K562 (cell line): ENCODE data around the gene CERS6. TPM values are rescaled to one million over a fixed set of nuclear protein-coding genes. Genes with fewer than 3 reads are reported as not detected.
A peak's percentile ranks its signal among the peaks of the same experiment; 100 is the strongest.
"Not testable (repeated sequence)": the region's sequence is repeated elsewhere in the genome, so short reads cannot be mapped to it uniquely, and the experiment has no call there.

ENCODE experiments used
- ATAC-seq: fragments of 200-7000 bp; cut with Tn5 transposase; 3 replicates; pipeline ENCODE4 v1.9.1; 2020; ENCODE audit warnings: moderate library complexity
- BruUV-seq: library from RNA; stranded (reverse); fragments of 400-500 nt; replicated peaks from 2 replicates; lab custom pipeline; 2021; lab: Mats Ljungman, UMichigan
- CTCF ChIA-PET: fragments of 300-600 bp; formaldehyde crosslinking; extraction: SDS; loops from one replicate; lab custom pipeline; 2021; ENCODE audit warnings: low intra/inter-chr PET ratio; lab: Yijun Ruan, JAX
- POLR2A ChIA-PET: fragments of 300-600, 350-650 bp; sonication (Branson Sonifier 250); formaldehyde crosslinking; extraction: SDS; loops from one replicate; lab custom pipeline; 2021; ENCODE audit warnings: antibody characterized with exemption, inconsistent platforms; lab: Yijun Ruan, JAX
- DNase-seq, 4 experiments: peaks; one replicate each; pipeline versions ENCODE4 v3.0.0 to v3.0.0-alpha.2; 2011 to 2018; ENCODE audit warnings: low spot score in 3 of 4, mixed read lengths in 3 of 4; ENCODE audit errors: extremely low read depth in 1 of 4
- FAIRE-seq: peaks from 2 replicates; lab custom pipeline; 2011; peaks lifted over from hg19 to GRCh38; lab: Jason Lieb, UNC
- H2AFZ ChIP-seq: 2 replicates; pipeline ENCODE4 v1.6.0; 2011; ENCODE audit warnings: low read depth, low read length, control low read depth, inconsistent platforms
- H3K27ac ChIP-seq: fragments of 200-600 bp; 3 replicates; pipeline ENCODE4 v1.8.0; 2011; ENCODE audit warnings: low read depth, mild to moderate bottlenecking, control low read depth, inconsistent platforms, low read length, moderate library complexity, mixed read lengths; ENCODE audit errors: extremely low read depth
- H3K27me3 ChIP-seq, 2 experiments: fragments of 300-600 bp in 1 of 2; 2 replicates in 1 of 2; 3 replicates in 1 of 2; pipeline versions ENCODE4 v1.6.0 to v1.8.0; 2011; ENCODE audit warnings: inconsistent platforms in 2 of 2, low read length in 2 of 2, mild to moderate bottlenecking in 1 of 2, mixed read lengths in 1 of 2, moderate library complexity in 1 of 2; ENCODE audit not compliant: control insufficient read depth in 2 of 2, insufficient read depth in 2 of 2
- H3K36me3 ChIP-seq: fragments of 300-600 bp; 3 replicates; pipeline ENCODE4 v1.8.0; 2011; ENCODE audit warnings: mild to moderate bottlenecking, low read length, inconsistent platforms; ENCODE audit not compliant: control insufficient read depth, insufficient read depth
- H3K4me1 ChIP-seq, 2 experiments: fragments of 200-600 bp in 1 of 2; replicated peaks in 1 of 2; 2 replicates in 1 of 2; 3 replicates in 1 of 2; pipeline versions ENCODE4 v1.5.1 to v1.8.0; 2011; ENCODE audit warnings: inconsistent platforms in 2 of 2, low read length in 2 of 2, mild to moderate bottlenecking in 1 of 2, mixed read lengths in 1 of 2, moderate library complexity in 1 of 2; ENCODE audit not compliant: control insufficient read depth in 2 of 2, insufficient read depth in 2 of 2
- H3K4me2 ChIP-seq: 2 replicates; pipeline ENCODE4 v1.6.1; 2011; ENCODE audit warnings: low read length, control low read depth, inconsistent platforms, mixed read lengths; ENCODE audit not compliant: insufficient read depth
- H3K4me3 ChIP-seq: fragments of 200-600 bp; sonication (generic), shearing (Covaris generic); 2 replicates; pipeline ENCODE4 v1.5.1; 2016; ENCODE audit warnings: control low read depth, inconsistent platforms
- H3K79me2 ChIP-seq: fragments of 200-600 bp; 3 replicates; pipeline ENCODE4 v1.8.0; 2011; ENCODE audit warnings: low read length, inconsistent platforms; ENCODE audit not compliant: control insufficient read depth, insufficient read depth
- H3K9ac ChIP-seq, 2 experiments: 2 replicates each; pipeline versions ENCODE4 v1.6.0 to v1.6.1; 2011; ENCODE audit warnings: low read depth in 2 of 2, low read length in 2 of 2, control low read depth in 1 of 2, inconsistent platforms in 1 of 2, mild to moderate bottlenecking in 1 of 2, mixed read lengths in 1 of 2; ENCODE audit not compliant: insufficient read depth in 1 of 2
- H3K9me1 ChIP-seq: one replicate; pipeline ENCODE4 v1.6.0; 2011; ENCODE audit warnings: inconsistent platforms, mild to moderate bottlenecking, low read length, moderate library complexity; ENCODE audit not compliant: control insufficient read depth, insufficient read depth
- H3K9me3 ChIP-seq: replicated peaks from 2 replicates; pipeline ENCODE4 v1.5.1; 2011; ENCODE audit warnings: low read depth, low read length, inconsistent platforms; ENCODE audit not compliant: control insufficient read depth, insufficient read depth
- H4K20me1 ChIP-seq: replicated peaks from 2 replicates; pipeline ENCODE4 v1.6.1; 2011; ENCODE audit warnings: low read length, inconsistent platforms, mixed read lengths; ENCODE audit not compliant: control insufficient read depth, insufficient read depth
- BCOR ChIP-seq: fragments of 450-650 bp; IDR thresholded peaks from 2 replicates; pipeline ENCODE4 v1.6.1; 2016
- FOXA3 ChIP-seq, 2 experiments: fragments of 450-650 bp in 1 of 2; sonication (generic) in 1 of 2; formaldehyde crosslinking; IDR thresholded peaks in 1 of 2; conservative IDR thresholded peaks in 1 of 2; 2 replicates each; pipeline versions ENCODE4 v1.4.0 to v1.8.0; 2020 to 2022; ENCODE audit warnings: mild to moderate bottlenecking in 2 of 2, missing genetic modification reagents in 1 of 2
- GTF2E2 ChIP-seq: fragments of 200-800 bp; sonication (Bioruptor generic); IDR thresholded peaks from 2 replicates; pipeline ENCODE4 v1.6.1; 2016; ENCODE audit warnings: missing genetic modification characterization, missing compliant biosample characterization
- HDAC2 ChIP-seq: fragments of 450-650 bp; IDR thresholded peaks from 2 replicates; pipeline ENCODE4 v1.6.1; 2016; ENCODE audit warnings: mild to moderate bottlenecking
- KDM1A ChIP-seq, 2 experiments: fragments of 450-650 bp; IDR thresholded peaks; 2 replicates each; pipeline ENCODE4 v1.6.1; 2016; ENCODE audit warnings: mild to moderate bottlenecking in 2 of 2
- L3MBTL2 ChIP-seq: fragments of 450-650 bp; IDR thresholded peaks from 2 replicates; pipeline ENCODE4 v1.6.1; 2016; ENCODE audit warnings: mild to moderate bottlenecking, moderate library complexity
- POLR2G ChIP-seq: fragments of 200-400 bp; formaldehyde crosslinking; IDR thresholded peaks from 2 replicates; pipeline ENCODE4 v1.6.1; 2017; ENCODE audit warnings: low read depth, mild to moderate bottlenecking, antibody characterized with exemption, low read length, moderate library complexity
- RBM39 ChIP-seq: fragments of 200-400 bp; formaldehyde crosslinking; optimal IDR thresholded peaks from 2 replicates; pipeline ENCODE3; 2018; ENCODE audit warnings: low read depth, low read length
- SNRNP70 ChIP-seq: fragments of 200-400 bp; formaldehyde crosslinking; optimal IDR thresholded peaks from 2 replicates; pipeline ENCODE3; 2017; ENCODE audit warnings: low read depth, low read length
- TRIM24 ChIP-seq, 2 experiments: fragments of 450-650 bp; IDR thresholded peaks; 2 replicates each; pipeline ENCODE4 v1.6.1; 2016
- ZBTB8A ChIP-seq: fragments of 450-650 bp; IDR thresholded peaks from 2 replicates; pipeline ENCODE4 v1.6.1; 2018; ENCODE audit warnings: mild to moderate bottlenecking, moderate library complexity; ENCODE audit not compliant: partially characterized antibody
- ZC3H4 ChIP-seq: sonication (generic); formaldehyde crosslinking; IDR thresholded peaks from 2 replicates; pipeline ENCODE4 v1.9.0; 2021; ENCODE audit warnings: missing genetic modification reagents, borderline replicate concordance
- ZNF146 ChIP-seq: IDR thresholded peaks from one replicate; pipeline ENCODE4 v1.6.1; 2018; ENCODE audit warnings: missing compliant biosample characterization; ENCODE audit not compliant: unreplicated experiment
- ZNF274 ChIP-seq: IDR thresholded peaks from 2 replicates; pipeline ENCODE4 v1.6.1; 2011; ENCODE audit warnings: low read depth, mild to moderate bottlenecking, low read length, moderate library complexity, borderline replicate concordance
- ZNF282 ChIP-seq: sonication (generic); formaldehyde crosslinking; IDR thresholded peaks from 2 replicates; pipeline ENCODE4 v1.8.1; 2023; ENCODE audit warnings: missing genetic modification reagents
- WGBS: fragments of 100-300 bp; shearing (Covaris generic); methylation state at CpG from one replicate; pipeline ENCODE4 v1.1.6; 2016; ENCODE audit warnings: low coverage, mixed read lengths; ENCODE audit not compliant: insufficient coverage; ENCODE audit errors: missing lambda C conversion rate; 5-methylcytosine and 5-hydroxymethylcytosine counted together
- in situ Hi-C: fragments of 300-500 bp; cut with MboI; formaldehyde crosslinking; loops from 4 replicates; pipeline ENCODE4 v1.15.0; 2018; ENCODE audit warnings: inconsistent platforms, mixed read lengths
- intact Hi-C: fragments of 100-400 bp; cut with micrococcal nuclease; formaldehyde crosslinking; loops from 2 replicates; pipeline ENCODE4 v1.14.2; 2022
- polyA plus RNA-seq, 8 experiments: library from polyadenylated mRNA; depleted of rRNA in 4 of 8; stranded (reverse) in 5 of 8; unstranded in 3 of 8; fragments of >200 nt; fragmentation: Nextera tagmentation in 2 of 8; fragmentation: Illumina TruSeq in 1 of 8; extraction: Ambion mirVana in 2 of 8; extraction: Trizol in 1 of 8; gene quantifications; 2 replicates each; pipeline versions ENCODE4 v1.2.1 to v1.2.3, GENCODE V29; 2011 to 2014; ENCODE audit warnings: inconsistent platforms in 1 of 8, missing spikeins in 1 of 8
- total RNA-seq, 7 experiments: library from RNA; depleted of rRNA in 6 of 7; stranded (reverse); fragments of >200 nt in 6 of 7; fragmentation: Illumina TruSeq in 2 of 7; extraction: Trizol in 2 of 7; gene quantifications; 2 replicates each; pipeline versions ENCODE4 v1.2.1 to v1.2.3, GENCODE V29; 2011 to 2021; ENCODE audit warnings: low replicate concordance in 1 of 7
- TF ChIP-seq, protein P1 (sequence below), 2 experiments: fragments of 450-650 bp in 1 of 2; IDR thresholded peaks; 2 replicates each; pipeline ENCODE4 v1.6.1; 2011 to 2017; ENCODE audit warnings: low read depth in 2 of 2, antibody characterized with exemption in 1 of 2, borderline replicate concordance in 1 of 2, low read length in 1 of 2, mild to moderate bottlenecking in 1 of 2, mixed read lengths in 1 of 2; ENCODE audit not compliant: control insufficient read depth in 1 of 2

Gene CERS6
- total and polyA plus RNA-seq, 9 of the 15 experiments (the other 6 are each of a cell fraction or from before 2014, with no cell fraction given) = 1.6 to 13.6 (median 11.4) TPM

DNA sequence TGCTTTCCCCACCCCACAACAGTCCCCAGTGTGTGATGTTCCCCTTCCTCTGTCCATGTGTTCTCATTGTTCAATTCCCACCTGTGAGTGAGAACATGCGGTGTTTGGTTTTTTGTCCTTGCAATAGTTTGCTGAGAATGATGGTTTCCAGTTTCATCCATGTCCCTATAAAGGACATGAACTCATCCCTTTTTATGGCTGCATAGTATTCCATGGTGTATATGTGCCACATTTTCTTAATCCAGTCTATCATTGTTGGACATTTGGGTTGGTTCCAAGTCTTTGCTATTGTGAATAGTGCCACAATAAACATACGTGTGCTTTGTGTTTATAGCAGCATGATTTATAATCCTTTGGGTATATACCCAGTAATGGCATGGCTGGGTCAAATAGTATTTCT is 335.1 kb downstream of the CERS6 start:
- not testable (repeated sequence) for BruUV-seq

DNA sequence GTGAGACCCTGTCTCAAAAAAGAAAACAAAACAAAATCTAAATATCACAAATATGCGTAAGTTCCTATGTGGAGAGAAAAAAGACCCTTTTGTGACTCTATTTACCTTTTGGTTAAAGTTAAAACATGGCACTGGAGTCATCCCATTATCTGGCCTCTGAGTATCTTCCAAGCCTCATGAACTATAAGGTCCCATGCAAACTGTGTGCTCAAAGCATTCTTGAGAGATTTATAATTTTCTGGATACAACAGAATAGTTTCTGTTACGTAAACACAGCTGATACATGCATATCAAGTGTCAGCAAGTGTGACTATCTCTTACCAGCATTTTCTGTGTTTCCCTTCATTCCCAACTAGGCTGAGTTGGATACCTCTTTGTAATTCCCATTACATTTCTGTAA is 337.5 kb downstream of the CERS6 start:
- TF ChIP-seq ZNF282 (CRISPR knock-in tag) = no peak
- TF ChIP-seq ZNF274 = no peak
- TF ChIP-seq ZC3H4 (CRISPR knock-in tag) = no peak
- no peak for TF ChIP-seq POLR2G
- TF ChIP-seq, protein P1, sequence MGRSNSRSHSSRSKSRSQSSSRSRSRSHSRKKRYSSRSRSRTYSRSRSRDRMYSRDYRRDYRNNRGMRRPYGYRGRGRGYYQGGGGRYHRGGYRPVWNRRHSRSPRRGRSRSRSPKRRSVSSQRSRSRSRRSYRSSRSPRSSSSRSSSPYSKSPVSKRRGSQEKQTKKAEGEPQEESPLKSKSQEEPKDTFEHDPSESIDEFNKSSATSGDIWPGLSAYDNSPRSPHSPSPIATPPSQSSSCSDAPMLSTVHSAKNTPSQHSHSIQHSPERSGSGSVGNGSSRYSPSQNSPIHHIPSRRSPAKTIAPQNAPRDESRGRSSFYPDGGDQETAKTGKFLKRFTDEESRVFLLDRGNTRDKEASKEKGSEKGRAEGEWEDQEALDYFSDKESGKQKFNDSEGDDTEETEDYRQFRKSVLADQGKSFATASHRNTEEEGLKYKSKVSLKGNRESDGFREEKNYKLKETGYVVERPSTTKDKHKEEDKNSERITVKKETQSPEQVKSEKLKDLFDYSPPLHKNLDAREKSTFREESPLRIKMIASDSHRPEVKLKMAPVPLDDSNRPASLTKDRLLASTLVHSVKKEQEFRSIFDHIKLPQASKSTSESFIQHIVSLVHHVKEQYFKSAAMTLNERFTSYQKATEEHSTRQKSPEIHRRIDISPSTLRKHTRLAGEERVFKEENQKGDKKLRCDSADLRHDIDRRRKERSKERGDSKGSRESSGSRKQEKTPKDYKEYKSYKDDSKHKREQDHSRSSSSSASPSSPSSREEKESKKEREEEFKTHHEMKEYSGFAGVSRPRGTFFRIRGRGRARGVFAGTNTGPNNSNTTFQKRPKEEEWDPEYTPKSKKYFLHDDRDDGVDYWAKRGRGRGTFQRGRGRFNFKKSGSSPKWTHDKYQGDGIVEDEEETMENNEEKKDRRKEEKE (IDR thresholded peaks at IDR 0.05; ENCODE audit: borderline replicate concordance in 1 of 2, control insufficient read depth in 1 of 2, low read depth in 2 of 2, low read length in 1 of 2) = no peak
- 0 out of 2 replicates have a peak, but pooled peaks have one; percentile 11 for TF ChIP-seq L3MBTL2
- no peak for TF ChIP-seq TRIM24 (IDR thresholded peaks at IDR 0.05)
- TF ChIP-seq ZBTB8A = no peak
- no peak for TF ChIP-seq SNRNP70
- TF ChIP-seq GTF2E2 (tag) = no peak
- no peak for TF ChIP-seq RBM39
- TF ChIP-seq FOXA3 (CRISPR knock-in tag; conservative IDR thresholded peaks at IDR 0.05 in 1 of 2, IDR thresholded peaks at IDR 0.05 in 1 of 2) = peak in 1 of 2 experiments; percentile 47; a peak in 3 of 4 replicates
- Histone ChIP-seq H3K27me3 (no peaks in the 10 kb centered on the region), H3K4me1 (peaks cover 14 to 32% of the 10 kb centered on the region in 2 experiments), H3K79me2 (no peaks in the 10 kb centered on the region), H3K36me3 (no peaks in the 10 kb centered on the region), H3K27ac (no peak overlapping the region), H3K9ac (no peak overlapping the region), H3K4me2 (no peak overlapping the region), H3K9me3 (no peaks in the 10 kb centered on the region), H3K4me3 (no peak overlapping the region), H2AFZ (no peak overlapping the region), H4K20me1 (no peaks in the 10 kb centered on the region), H3K9me1 (peaks cover 4% of the 10 kb centered on the region)
- no peak for DNase-seq
- no peak for ATAC-seq
- CTCF ChIA-PET = no interaction called here
- no peak for FAIRE-seq
- POLR2A ChIA-PET = interaction anchor here (0.6 to 1.8 kb wide), 3 partner anchors 9 to 102 kb away, joined by 3 to 8 read pairs (median 3); partner anchors contain the start of gene NOSTRIN
- BruUV-seq = no TSS peak
- intact Hi-C loops (no loop called here), in situ Hi-C loops (no loop called here)
- WGBS = 69% methylated on average over 2 of the region's 2 CpGs

More for the DNA sequence above, 335.1 kb downstream of the CERS6 start:
- CTCF ChIA-PET, in situ Hi-C loops, DNase-seq, intact Hi-C loops, H3K9me1 ChIP-seq, H3K27ac ChIP-seq, POLR2A ChIA-PET, ATAC-seq, H3K9ac ChIP-seq, FAIRE-seq, H3K4me1 ChIP-seq, H3K79me2 ChIP-seq, H3K4me2 ChIP-seq, H4K20me1 ChIP-seq, H3K27me3 ChIP-seq, H3K9me3 ChIP-seq, H3K36me3 ChIP-seq, H2AFZ ChIP-seq, H3K4me3 ChIP-seq: not testable (repeated sequence)
- WGBS = 65% methylated on average over 1 of the region's 2 CpGs
- TF ChIP-seq BCOR (peak; percentile 73), KDM1A (IDR thresholded peaks at IDR 0.05) (peak in 1 of 2 experiments; percentile 55; a peak in 2 of 4 replicates), HDAC2 (0 out of 2 replicates have a peak, but pooled peaks have one; percentile 25), ZNF146 (peak; percentile 71)
